ENCODE results near the gene RAB3GAP1.

- TF ChIP-seq YY1 (IDR thresholded peaks at IDR 0.05; ENCODE audit: low read depth), result no peak
- no peak for TF ChIP-seq SIN3A (IDR thresholded peaks at IDR 0.05; ENCODE audit: borderline replicate concordance, low read depth, low read length)
- TF ChIP-seq CTCF (IDR thresholded peaks at IDR 0.05), result no peak
- TF ChIP-seq MAX (IDR thresholded peaks at IDR 0.05; ENCODE audit: low read depth), result no peak
- TF ChIP-seq EP300 (IDR thresholded peaks at IDR 0.05; ENCODE audit: borderline replicate concordance in 1 of 2, low read depth in 1 of 2, low read length in 1 of 2), result no peak
- TF ChIP-seq CHD2 (IDR thresholded peaks at IDR 0.05; ENCODE audit: low read length, partially characterized antibody), result no peak
- no peak for TF ChIP-seq POLR2AphosphoS5 (IDR thresholded peaks at IDR 0.05; ENCODE audit: low read depth, low read length)
- no peak for TF ChIP-seq SMC3 (IDR thresholded peaks at IDR 0.05; ENCODE audit: low read depth, low read length)
- TF ChIP-seq EZH2phosphoT487 (IDR thresholded peaks at IDR 0.05; ENCODE audit: borderline replicate concordance, low read depth), result no peak
- TF ChIP-seq RFX5 (IDR thresholded peaks at IDR 0.05; ENCODE audit: low read length), result no peak
- TF ChIP-seq JUND (IDR thresholded peaks at IDR 0.05), result no peak
- no peak for TF ChIP-seq GABPA (IDR thresholded peaks at IDR 0.05; ENCODE audit: low read depth)
Observed at GRCh38 chr2:135052997-135053474, 944 bp downstream of the RAB3GAP1 start.

All from SK-N-SH (cell line).